ENCODE data around the gene MAN2B2.

DNA sequence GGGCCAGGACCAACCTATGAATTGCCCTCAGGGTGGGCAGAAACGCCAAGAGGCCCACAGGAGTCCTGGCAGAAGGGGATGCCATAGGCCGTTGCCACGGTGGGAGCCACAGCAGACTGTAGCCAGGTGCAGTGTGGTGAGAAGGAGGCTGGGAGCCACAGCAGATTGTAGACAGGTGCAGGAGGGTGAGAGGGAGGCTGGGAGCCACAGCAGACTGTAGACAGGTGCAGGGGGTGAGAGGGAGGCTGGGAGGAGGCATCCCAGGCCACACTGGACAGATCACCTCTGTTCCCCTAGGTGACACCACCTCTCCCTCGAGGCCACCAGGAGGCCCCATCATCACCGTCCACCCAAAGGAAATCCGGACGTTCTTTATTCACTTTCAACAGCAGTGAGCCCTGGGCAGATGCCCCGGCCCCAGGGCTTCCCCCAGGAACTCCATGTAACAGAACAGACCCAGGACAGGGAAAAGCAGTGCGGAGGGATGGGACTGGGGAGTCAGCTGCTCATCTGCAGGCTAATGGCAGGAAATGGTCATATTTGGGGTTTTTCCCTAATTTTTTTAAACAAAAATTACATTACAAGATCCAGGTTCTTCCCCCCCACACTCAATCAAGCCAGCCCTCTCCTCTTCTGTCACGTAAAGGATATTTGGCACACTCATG is 46.0 kb downstream of the MAN2B2 start:
- TF ChIP-seq, protein P1, sequence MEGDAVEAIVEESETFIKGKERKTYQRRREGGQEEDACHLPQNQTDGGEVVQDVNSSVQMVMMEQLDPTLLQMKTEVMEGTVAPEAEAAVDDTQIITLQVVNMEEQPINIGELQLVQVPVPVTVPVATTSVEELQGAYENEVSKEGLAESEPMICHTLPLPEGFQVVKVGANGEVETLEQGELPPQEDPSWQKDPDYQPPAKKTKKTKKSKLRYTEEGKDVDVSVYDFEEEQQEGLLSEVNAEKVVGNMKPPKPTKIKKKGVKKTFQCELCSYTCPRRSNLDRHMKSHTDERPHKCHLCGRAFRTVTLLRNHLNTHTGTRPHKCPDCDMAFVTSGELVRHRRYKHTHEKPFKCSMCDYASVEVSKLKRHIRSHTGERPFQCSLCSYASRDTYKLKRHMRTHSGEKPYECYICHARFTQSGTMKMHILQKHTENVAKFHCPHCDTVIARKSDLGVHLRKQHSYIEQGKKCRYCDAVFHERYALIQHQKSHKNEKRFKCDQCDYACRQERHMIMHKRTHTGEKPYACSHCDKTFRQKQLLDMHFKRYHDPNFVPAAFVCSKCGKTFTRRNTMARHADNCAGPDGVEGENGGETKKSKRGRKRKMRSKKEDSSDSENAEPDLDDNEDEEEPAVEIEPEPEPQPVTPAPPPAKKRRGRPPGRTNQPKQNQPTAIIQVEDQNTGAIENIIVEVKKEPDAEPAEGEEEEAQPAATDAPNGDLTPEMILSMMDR (conservative IDR thresholded peaks at IDR 0.05; ENCODE audit: low read depth, low read length): no peak
- no peak for TF ChIP-seq POLR2A (IDR thresholded peaks at IDR 0.05; ENCODE audit: low read depth, low read length)
- TF ChIP-seq MXI1 (IDR thresholded peaks at IDR 0.05; ENCODE audit: borderline replicate concordance, low read depth, low read length): no peak
- TF ChIP-seq RCOR1 (IDR thresholded peaks at IDR 0.05; ENCODE audit: insufficient replicate concordance, low read length): no peak
- TF ChIP-seq CEBPB (IDR thresholded peaks at IDR 0.05; ENCODE audit: low read depth, low read length): no peak
- TF ChIP-seq SMC3 (IDR thresholded peaks at IDR 0.05; ENCODE audit: low read depth, low read length): 0 out of 2 replicates have a peak, but pooled peaks have one; percentile 4
- TF ChIP-seq RAD21 (IDR thresholded peaks at IDR 0.05; ENCODE audit: low read length): no peak
- TF ChIP-seq MAFK (IDR thresholded peaks at IDR 0.05; ENCODE audit: low read depth, low read length): no peak
- TF ChIP-seq, protein P2, sequence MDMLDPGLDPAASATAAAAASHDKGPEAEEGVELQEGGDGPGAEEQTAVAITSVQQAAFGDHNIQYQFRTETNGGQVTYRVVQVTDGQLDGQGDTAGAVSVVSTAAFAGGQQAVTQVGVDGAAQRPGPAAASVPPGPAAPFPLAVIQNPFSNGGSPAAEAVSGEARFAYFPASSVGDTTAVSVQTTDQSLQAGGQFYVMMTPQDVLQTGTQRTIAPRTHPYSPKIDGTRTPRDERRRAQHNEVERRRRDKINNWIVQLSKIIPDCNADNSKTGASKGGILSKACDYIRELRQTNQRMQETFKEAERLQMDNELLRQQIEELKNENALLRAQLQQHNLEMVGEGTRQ (IDR thresholded peaks at IDR 0.05; ENCODE audit: low read depth, low read length): no peak

All from IMR-90 (cell line).